OCI-M2 (cell line): ENCODE data around the gene SLC8A2.

ENCODE experiments used
- DNase-seq: peaks from one replicate; lab custom pipeline; 2025; ENCODE audit not compliant: unreplicated experiment; lab: John Stamatoyannopoulos, UW

The SLC8A2 gene

GRCh38 chr19:47503130-47503825, 31.6 kb upstream of the SLC8A2 start:
- DNase-seq, result no peak

GRCh38 chr19:47499863-47500830, 28.5 kb upstream of the SLC8A2 start:
- DNase-seq, result no peak

GRCh38 chr19:47499371-47499770, 27.7 kb upstream of the SLC8A2 start:
- DNase-seq, result no peak

- no peak for DNase-seq
Measured at GRCh38 chr19:47498561-47498960, 26.9 kb upstream of the SLC8A2 start.

- DNase-seq, result no peak
Measured at GRCh38 chr19:47497821-47498520, 26.3 kb upstream of the SLC8A2 start.

- no peak for DNase-seq
Measured at GRCh38 chr19:47497050-47497766, 25.5 kb upstream of the SLC8A2 start.

- no peak for DNase-seq
Measured at GRCh38 chr19:47495478-47496372, 24.0 kb upstream of the SLC8A2 start.

GRCh38 chr19:47494729-47495128, 23.0 kb upstream of the SLC8A2 start:
- no peak for DNase-seq

GRCh38 chr19:47494211-47494547, 22.5 kb upstream of the SLC8A2 start:
- DNase-seq, result no peak

GRCh38 chr19:47493378-47494210, 21.9 kb upstream of the SLC8A2 start:
- DNase-seq, result no peak

GRCh38 chr19:47492571-47493377, 21.1 kb upstream of the SLC8A2 start:
- no peak for DNase-seq

GRCh38 chr19:47492137-47492533, 20.4 kb upstream of the SLC8A2 start:
- no peak for DNase-seq

- no peak for DNase-seq
Measured at GRCh38 chr19:47491358-47492136, 19.9 kb upstream of the SLC8A2 start.

GRCh38 chr19:47490847-47491246, 19.2 kb upstream of the SLC8A2 start:
- no peak for DNase-seq

GRCh38 chr19:47490031-47490430, 18.3 kb upstream of the SLC8A2 start:
- no peak for DNase-seq

GRCh38 chr19:47489072-47489914, 17.6 kb upstream of the SLC8A2 start:
- DNase-seq, result no peak
